B cell (primary cell): ENCODE measurements around the gene USP22. TPM values are rescaled to one million over a fixed set of nuclear protein-coding genes. Genes with fewer than 3 reads are reported as not detected.

Experiments
- ATAC-seq: fragments of 200-7000 bp; cut with Tn5 transposase; one replicate; pipeline ENCODE4 v1.10.0; 2021; ENCODE audit warnings: low read depth, mild to moderate bottlenecking, moderate number of reproducible peaks, moderate library complexity
- CTCF ChIA-PET: fragments of 350-600 bp; sonication (Branson Sonifier 250); formaldehyde crosslinking; loops from one replicate; lab custom pipeline; 2021; ENCODE audit warnings: antibody characterized with exemption, inconsistent platforms; lab: Charles Lee
- POLR2A ChIA-PET: fragments of 350-600 bp; sonication (Branson Sonifier 250); formaldehyde crosslinking; loops from one replicate; lab custom pipeline; 2021; ENCODE audit warnings: antibody characterized with exemption; lab: Charles Lee
- DNase-seq: peaks from one replicate; pipeline ENCODE4 v3.0.0; 2013
- H2AFZ ChIP-seq: 2 replicates; pipeline ENCODE4 v1.6.1; 2012; ENCODE audit warnings: mild to moderate bottlenecking, low read depth, low read length; ENCODE audit not compliant: insufficient read depth, poor library complexity, severe bottlenecking
- H3K27ac ChIP-seq, 2 donors: 1 replicate in 1 of 2; 2 replicates in 1 of 2; pipeline ENCODE4 v1.5.1; 2012 to 2013; ENCODE audit warnings: low read length in 2 of 2, mild to moderate bottlenecking in 2 of 2, moderate library complexity in 1 of 2
- H3K27me3 ChIP-seq, 4 experiments: fragments of 200-600 bp in 1 of 4; sonication (generic) in 1 of 4; replicated peaks in 1 of 4; 1 replicate in 2 of 4; 2 replicates in 2 of 4; pipeline versions ENCODE4 v1.6.1 to v1.7.0; 2013 to 2016; ENCODE audit warnings: low read length in 3 of 4, mild to moderate bottlenecking in 2 of 4, mixed read lengths in 1 of 4, moderate library complexity in 1 of 4; ENCODE audit not compliant: insufficient read depth in 4 of 4, control insufficient read depth in 3 of 4; ENCODE audit errors: control extremely low read depth in 1 of 4
- H3K36me3 ChIP-seq, 2 experiments: replicated peaks in 1 of 2; 1 replicate in 1 of 2; 2 replicates in 1 of 2; pipeline versions ENCODE4 v1.6.1 to v1.7.1; 2013; ENCODE audit warnings: low read length in 1 of 2; ENCODE audit not compliant: insufficient read depth in 2 of 2, control insufficient read depth in 1 of 2; ENCODE audit errors: control extremely low read depth in 1 of 2, extremely low read depth in 1 of 2
- H3K4me1 ChIP-seq, 2 donors: fragments of 200-600 bp in 1 of 2; sonication (generic) in 1 of 2; 1 replicate in 1 of 2; 2 replicates in 1 of 2; pipeline versions ENCODE4 v1.5.1 to v1.6.1; 2013 to 2017; ENCODE audit warnings: low read length in 2 of 2; ENCODE audit not compliant: control insufficient read depth in 2 of 2, insufficient read depth in 2 of 2
- H3K4me2 ChIP-seq: replicated peaks from 2 replicates; pipeline ENCODE3; 2012; ENCODE audit warnings: mild to moderate bottlenecking, low read depth, low read length; ENCODE audit not compliant: poor library complexity, severe bottlenecking
- H3K4me3 ChIP-seq, 5 experiments: fragments of 200-600 bp in 1 of 5; sonication (generic) in 1 of 5; 1 replicate in 3 of 5; 2 replicates in 2 of 5; pipeline versions ENCODE4 v1.5.1 to v1.7.0; 2011 to 2016; ENCODE audit warnings: low read length in 4 of 5, mild to moderate bottlenecking in 4 of 5, low read depth in 2 of 5, control low read depth in 1 of 5, moderate library complexity in 1 of 5; ENCODE audit not compliant: insufficient read depth in 1 of 5; ENCODE audit errors: control extremely low read depth in 1 of 5, extremely low read depth in 1 of 5
- H3K79me2 ChIP-seq: fragments of 200-600 bp; sonication (generic); one replicate; pipeline ENCODE4 v1.6.0; 2016; ENCODE audit warnings: low read length; ENCODE audit not compliant: control insufficient read depth, insufficient read depth
- H3K9ac ChIP-seq: fragments of 200-600 bp; sonication (generic); 2 replicates; pipeline ENCODE4 v1.6.1; 2017; ENCODE audit warnings: mild to moderate bottlenecking, low read length, moderate library complexity
- H3K9me3 ChIP-seq, 3 donors: one replicate each; pipeline versions ENCODE4 v1.6.1 to v1.7.1; 2013; ENCODE audit warnings: low read length in 2 of 3; ENCODE audit not compliant: control insufficient read depth in 2 of 3, insufficient read depth in 1 of 3; ENCODE audit errors: control extremely low read depth in 1 of 3
- H4K20me1 ChIP-seq: 2 replicates; pipeline ENCODE4 v1.6.0; 2012; ENCODE audit warnings: mild to moderate bottlenecking, low read length; ENCODE audit not compliant: insufficient read depth, control insufficient read depth, poor library complexity, severe bottlenecking
- H3K27ac Mint-ChIP-seq: one replicate; pipeline ENCODE4 v1.8.0; 2021; ENCODE audit warnings: mixed read lengths
- H3K27me3 Mint-ChIP-seq: one replicate; pipeline ENCODE4 v1.8.0; 2021; ENCODE audit warnings: mixed read lengths
- H3K4me1 Mint-ChIP-seq: one replicate; pipeline ENCODE4 v1.8.0; 2021; ENCODE audit warnings: mixed read lengths
- H3K4me3 Mint-ChIP-seq: one replicate; pipeline ENCODE4 v1.8.0; 2021; ENCODE audit warnings: mixed read lengths
- H3K9me3 Mint-ChIP-seq: one replicate; pipeline ENCODE4 v1.8.0; 2022; ENCODE audit warnings: mixed read lengths; ENCODE audit not compliant: insufficient read depth
- EZH2 ChIP-seq: IDR thresholded peaks from 2 replicates; pipeline ENCODE4 v1.6.1; 2012; ENCODE audit warnings: borderline replicate concordance, low read depth, mild to moderate bottlenecking, moderate library complexity, low read length; ENCODE audit not compliant: insufficient read depth, poor library complexity, severe bottlenecking
- WGBS: methylation state at CpG from one replicate; pipeline ENCODE4 v1.1.5; 2013; ENCODE audit warnings: missing lambda C conversion rate; ENCODE audit not compliant: insufficient coverage; 5-methylcytosine and 5-hydroxymethylcytosine counted together
- intact Hi-C: fragments of 100-400 bp; cut with micrococcal nuclease; formaldehyde crosslinking; loops from one replicate; pipeline ENCODE4 v1.10.0; 2022
- polyA plus RNA-seq: library from polyadenylated mRNA; depleted of rRNA; stranded (reverse); fragments of >200 nt; gene quantifications from 2 replicates; pipeline ENCODE4 v1.2.3, GENCODE V29; 2012
- total RNA-seq, 2 donors: library from RNA; stranded (reverse); fragments of 120-200 nt in 1 of 2; gene quantifications; 1 replicate in 1 of 2; 2 replicates in 1 of 2; pipeline versions ENCODE4 v1.2.3 to v1.2.4, GENCODE V29; 2013 to 2022
- TF ChIP-seq, protein P1 (sequence below): fragments of 200-600 bp; IDR thresholded peaks from one replicate; pipeline ENCODE4 v1.8.0; 2022; ENCODE audit warnings: antibody characterized with exemption, mild to moderate bottlenecking

The USP22 gene
- total and polyA plus RNA-seq, 2 donors (not counting 1 experiment from before 2014, with no cell fraction given): 74.3 to 167 TPM

DNA sequence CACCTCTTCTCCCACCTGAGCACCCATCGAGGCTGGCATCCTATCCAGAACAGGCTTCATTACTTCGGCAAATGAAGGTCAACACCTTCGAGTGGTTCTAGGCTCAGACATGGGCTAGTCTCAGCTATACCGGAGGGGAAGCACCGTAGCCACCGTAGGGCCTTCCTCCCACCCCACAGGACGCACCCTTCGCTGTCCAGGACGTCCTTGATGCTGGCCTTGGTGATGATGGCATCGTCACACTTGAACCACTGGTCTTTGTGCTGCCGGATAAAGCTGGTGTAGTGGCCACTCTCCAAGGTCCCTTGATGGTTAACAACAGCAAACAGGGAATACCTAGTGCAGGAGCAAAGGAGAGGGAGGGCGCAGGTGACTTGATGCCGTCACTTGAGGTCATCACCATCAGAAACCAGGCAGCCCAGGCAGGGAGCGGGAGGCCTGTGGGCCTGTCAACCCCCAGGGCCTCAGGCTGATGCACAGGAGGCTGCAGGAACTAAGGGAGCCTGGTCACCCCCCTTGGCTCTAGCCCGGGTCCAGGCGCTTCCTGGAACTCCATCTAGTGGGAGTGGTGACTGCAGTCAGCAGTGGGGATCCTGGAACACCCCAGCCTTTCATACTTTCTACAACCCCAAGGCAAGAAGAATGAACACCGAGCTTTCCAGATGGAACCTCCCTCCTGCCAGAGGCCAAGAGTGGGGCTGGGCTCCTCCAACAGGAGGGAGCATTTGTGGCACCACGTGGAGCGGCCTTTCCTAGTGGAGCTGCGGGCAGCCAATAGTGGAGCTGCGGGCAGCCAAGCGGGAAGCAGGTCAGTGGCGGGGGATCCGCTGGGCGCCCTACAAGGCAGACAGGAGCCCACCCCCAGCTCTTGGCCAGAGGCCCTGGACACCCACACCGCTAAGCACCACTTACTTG lies 38.5 kb downstream of the USP22 start:
- POLR2A ChIA-PET: no interaction called here
- no peak overlapping the region for H3K9ac ChIP-seq
- CTCF ChIA-PET: interaction anchor here (0.9 to 2.9 kb wide), 2 partner anchors 11 kb away, joined by 3 to 11 read pairs; no protein-coding TSS in a partner anchor

More for the DNA sequence above, 38.5 kb downstream of the USP22 start:
- intact Hi-C loops: no loop called here
- Histone ChIP-seq H3K79me2 (peaks cover 38% of the 10 kb centered on the region), H4K20me1 (peaks cover 77% of the 10 kb centered on the region), H3K4me2 (no peak overlapping the region), H3K4me3 (no peak overlapping the region), H3K27me3 (no peaks in the 10 kb centered on the region), H2AFZ (no peak overlapping the region), H3K27ac (no peak overlapping the region), H3K36me3 (peaks cover 2 to 89% of the 10 kb centered on the region in 2 experiments), H3K9me3 (no peaks in the 10 kb centered on the region), H3K4me1 (no peaks in the 10 kb centered on the region)
- no peaks in the 10 kb centered on the region for H3K27me3 Mint-ChIP-seq
- TF ChIP-seq, protein P1, sequence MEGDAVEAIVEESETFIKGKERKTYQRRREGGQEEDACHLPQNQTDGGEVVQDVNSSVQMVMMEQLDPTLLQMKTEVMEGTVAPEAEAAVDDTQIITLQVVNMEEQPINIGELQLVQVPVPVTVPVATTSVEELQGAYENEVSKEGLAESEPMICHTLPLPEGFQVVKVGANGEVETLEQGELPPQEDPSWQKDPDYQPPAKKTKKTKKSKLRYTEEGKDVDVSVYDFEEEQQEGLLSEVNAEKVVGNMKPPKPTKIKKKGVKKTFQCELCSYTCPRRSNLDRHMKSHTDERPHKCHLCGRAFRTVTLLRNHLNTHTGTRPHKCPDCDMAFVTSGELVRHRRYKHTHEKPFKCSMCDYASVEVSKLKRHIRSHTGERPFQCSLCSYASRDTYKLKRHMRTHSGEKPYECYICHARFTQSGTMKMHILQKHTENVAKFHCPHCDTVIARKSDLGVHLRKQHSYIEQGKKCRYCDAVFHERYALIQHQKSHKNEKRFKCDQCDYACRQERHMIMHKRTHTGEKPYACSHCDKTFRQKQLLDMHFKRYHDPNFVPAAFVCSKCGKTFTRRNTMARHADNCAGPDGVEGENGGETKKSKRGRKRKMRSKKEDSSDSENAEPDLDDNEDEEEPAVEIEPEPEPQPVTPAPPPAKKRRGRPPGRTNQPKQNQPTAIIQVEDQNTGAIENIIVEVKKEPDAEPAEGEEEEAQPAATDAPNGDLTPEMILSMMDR: no peak
- TF ChIP-seq EZH2: no peak
- WGBS: 95% methylated on average over 17 of the region's 26 CpGs
- H3K9me3 Mint-ChIP-seq: no peaks in the 10 kb centered on the region
- no peak overlapping the region for H3K4me3 Mint-ChIP-seq
- ATAC-seq (no peak), DNase-seq (no peak)
- no peak overlapping the region for H3K27ac Mint-ChIP-seq
- H3K4me1 Mint-ChIP-seq: no peaks in the 10 kb centered on the region
